BJ (cell line): ENCODE data around the gene UST. TPM values are rescaled to one million over a fixed set of nuclear protein-coding genes. Genes with fewer than 3 reads are reported as not detected.

Experiments used
- CTCF ChIA-PET: fragments of 350-600 bp; formaldehyde crosslinking; extraction: SDS; loops from one replicate; lab custom pipeline; 2021; ENCODE audit warnings: antibody characterized with exemption, inconsistent platforms; lab: Yijun Ruan, JAX
- POLR2A ChIA-PET: fragments of 300-600 bp; sonication (Branson Sonifier 250); formaldehyde crosslinking; extraction: SDS; loops from one replicate; lab custom pipeline; 2021; ENCODE audit warnings: antibody characterized with exemption; lab: Charles Lee
- DNase-seq: peaks from one replicate; pipeline ENCODE4 v3.0.0-alpha.2; 2011; ENCODE audit warnings: low read depth
- H3K27me3 ChIP-seq: 2 replicates; pipeline ENCODE4 v1.6.0; 2011; ENCODE audit warnings: low read length; ENCODE audit not compliant: control insufficient read depth, insufficient read depth
- H3K36me3 ChIP-seq: 2 replicates; pipeline ENCODE4 v1.5.1; 2011; ENCODE audit warnings: low read length; ENCODE audit not compliant: control insufficient read depth, insufficient read depth
- H3K4me3 ChIP-seq: 2 replicates; pipeline ENCODE4 v1.5.1; 2011; ENCODE audit warnings: low read depth, mild to moderate bottlenecking, control low read depth, low read length
- polyA plus RNA-seq: library from polyadenylated mRNA; depleted of rRNA; stranded (reverse); fragments of >200 nt; gene quantifications from 2 replicates; pipeline ENCODE4 v1.2.3, GENCODE V29; 2011
- TF ChIP-seq, protein P1 (sequence below): IDR thresholded peaks from 2 replicates; pipeline ENCODE4 v1.5.1; 2011; ENCODE audit warnings: low read depth, mild to moderate bottlenecking, control low read depth, inconsistent platforms, low read length, moderate library complexity; ENCODE audit not compliant: insufficient read depth

The UST gene
- polyA plus RNA-seq, 1 experiment: 6.8 TPM

DNA sequence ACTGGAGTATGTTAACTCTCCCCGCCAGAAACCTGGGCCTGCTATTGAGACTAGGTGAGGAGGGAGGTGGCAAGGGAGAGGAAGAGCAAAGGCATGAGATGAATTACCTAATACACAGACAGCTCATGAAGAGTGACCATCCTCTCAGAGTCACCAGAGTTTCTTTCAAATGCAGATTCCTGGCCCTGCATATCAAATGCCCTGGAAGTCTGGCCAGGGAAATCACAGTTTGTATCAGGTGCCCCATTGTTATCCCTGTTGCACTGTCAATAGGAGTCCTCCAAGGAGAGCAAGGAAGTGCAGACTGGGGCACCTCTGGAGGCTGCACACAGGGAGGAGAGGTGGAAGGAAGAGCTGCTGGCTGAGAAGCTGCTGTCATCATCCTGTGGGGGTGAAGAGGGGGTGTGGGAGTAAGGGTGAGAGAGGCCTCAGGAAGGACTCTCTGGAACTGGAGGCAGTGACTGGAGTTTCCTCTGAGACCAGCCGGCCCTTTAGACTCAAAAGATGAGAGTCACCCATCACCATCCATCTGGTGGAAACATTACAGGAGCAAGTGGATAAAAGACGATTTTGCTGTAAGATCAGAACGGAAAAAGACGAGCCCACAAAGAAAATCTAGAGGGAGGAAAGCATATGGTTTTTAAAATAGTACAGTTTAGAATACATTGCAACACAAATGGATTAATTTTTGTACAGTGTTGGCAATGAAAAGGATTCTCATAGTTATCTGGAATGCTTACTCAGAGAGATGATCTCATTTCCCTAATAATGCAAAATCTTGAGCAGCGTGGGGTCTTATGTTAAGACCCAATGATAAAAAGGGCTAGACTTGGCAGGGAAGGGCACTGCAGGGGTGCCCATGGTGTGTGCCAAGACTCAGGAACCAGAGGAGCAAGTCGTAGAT is 268.1 kb downstream of the UST start:
- H3K27me3 ChIP-seq: no peaks in the 10 kb centered on the region
- CTCF ChIA-PET: interaction anchor here (0.6 to 3.8 kb wide), 3 partner anchors 12 to 437 kb away, joined by 3 to 22 read pairs (median 3); no protein-coding TSS in a partner anchor
- no peak for DNase-seq
- POLR2A ChIA-PET: no interaction called here
- no peaks in the 10 kb centered on the region; the same call in 1 of the 2 replicates for H3K36me3 ChIP-seq
- TF ChIP-seq, protein P1, sequence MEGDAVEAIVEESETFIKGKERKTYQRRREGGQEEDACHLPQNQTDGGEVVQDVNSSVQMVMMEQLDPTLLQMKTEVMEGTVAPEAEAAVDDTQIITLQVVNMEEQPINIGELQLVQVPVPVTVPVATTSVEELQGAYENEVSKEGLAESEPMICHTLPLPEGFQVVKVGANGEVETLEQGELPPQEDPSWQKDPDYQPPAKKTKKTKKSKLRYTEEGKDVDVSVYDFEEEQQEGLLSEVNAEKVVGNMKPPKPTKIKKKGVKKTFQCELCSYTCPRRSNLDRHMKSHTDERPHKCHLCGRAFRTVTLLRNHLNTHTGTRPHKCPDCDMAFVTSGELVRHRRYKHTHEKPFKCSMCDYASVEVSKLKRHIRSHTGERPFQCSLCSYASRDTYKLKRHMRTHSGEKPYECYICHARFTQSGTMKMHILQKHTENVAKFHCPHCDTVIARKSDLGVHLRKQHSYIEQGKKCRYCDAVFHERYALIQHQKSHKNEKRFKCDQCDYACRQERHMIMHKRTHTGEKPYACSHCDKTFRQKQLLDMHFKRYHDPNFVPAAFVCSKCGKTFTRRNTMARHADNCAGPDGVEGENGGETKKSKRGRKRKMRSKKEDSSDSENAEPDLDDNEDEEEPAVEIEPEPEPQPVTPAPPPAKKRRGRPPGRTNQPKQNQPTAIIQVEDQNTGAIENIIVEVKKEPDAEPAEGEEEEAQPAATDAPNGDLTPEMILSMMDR: no peak
- no peak overlapping the region for H3K4me3 ChIP-seq

DNA sequence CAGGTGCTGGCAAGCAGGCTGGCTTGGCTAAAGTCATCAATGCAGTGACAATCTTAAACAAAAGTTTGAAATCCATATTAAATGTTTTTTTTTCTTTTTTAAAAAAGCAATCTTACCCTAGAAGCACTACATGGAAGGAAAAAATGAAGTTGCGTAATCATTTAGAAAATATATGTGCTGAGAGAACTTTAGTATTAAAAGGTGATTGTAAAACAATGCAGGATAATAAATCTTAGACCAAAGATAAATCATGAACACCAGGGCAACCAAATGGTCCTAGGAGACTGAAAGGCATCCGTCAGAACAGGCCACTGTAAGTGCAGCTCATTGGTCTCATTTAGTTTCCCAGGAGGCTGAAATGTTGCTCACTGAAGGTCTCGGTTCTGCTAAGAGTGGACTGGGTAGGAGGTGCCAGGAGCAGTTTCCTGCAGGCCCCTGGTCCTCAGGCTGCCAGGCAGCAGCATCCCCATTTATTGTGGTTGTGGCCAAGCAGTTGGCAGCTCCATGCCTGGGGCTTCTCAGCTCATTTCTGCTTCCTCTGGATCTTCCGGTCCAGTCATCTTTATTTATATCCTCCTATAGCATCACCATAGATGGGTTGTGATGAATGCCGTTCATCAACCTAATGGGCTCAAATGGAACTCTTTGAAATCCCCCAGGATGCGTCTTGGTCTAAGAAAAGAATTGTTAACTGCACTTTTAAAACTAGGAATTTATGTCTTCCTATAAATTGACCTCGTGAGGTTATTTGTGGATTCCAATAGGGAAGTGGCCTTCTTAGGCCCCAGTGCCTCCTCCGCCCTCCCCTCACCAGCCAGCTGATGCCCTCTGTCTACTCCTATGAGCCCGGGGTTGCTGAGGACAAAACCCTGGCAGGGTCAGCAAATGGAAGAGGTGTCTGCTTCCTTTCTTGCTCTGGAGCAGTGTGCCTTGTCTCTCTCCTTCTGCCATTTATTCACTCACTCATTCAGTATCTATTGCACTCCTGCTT is 269.0 kb downstream of the UST start:
- Histone ChIP-seq H3K27me3 (no peaks in the 10 kb centered on the region), H3K36me3 (no peaks in the 10 kb centered on the region; the same call in 1 of the 2 replicates), H3K4me3 (no peak overlapping the region)
- TF ChIP-seq, protein P1: no peak
- ChIA-PET POLR2A (no interaction called here), CTCF (interaction anchor here (1.1 to 3.8 kb wide), 2 partner anchors 11 to 438 kb away, joined by 3 to 22 read pairs; no protein-coding TSS in a partner anchor)
- no peak for DNase-seq

DNA sequence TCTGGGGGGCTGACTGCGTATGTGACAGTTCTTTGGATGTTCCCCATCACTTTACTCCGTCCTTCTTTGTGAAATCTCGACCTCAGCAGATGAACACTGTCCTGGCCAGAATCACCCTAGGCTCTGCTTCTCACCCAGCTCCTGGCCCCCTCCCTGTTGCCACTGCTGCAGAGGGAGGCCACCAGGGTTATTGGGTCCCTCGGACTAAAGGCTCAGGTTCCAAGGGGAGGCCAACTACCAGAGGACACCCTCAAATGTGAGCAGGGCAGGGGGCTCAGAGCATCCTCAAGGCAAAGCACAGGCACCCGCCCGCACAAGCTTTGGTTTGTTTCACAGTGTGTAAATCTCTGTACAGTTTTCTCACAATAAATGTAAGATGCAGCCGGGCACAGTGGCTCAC is 269.9 kb downstream of the UST start:
- no peaks in the 10 kb centered on the region for H3K27me3 ChIP-seq
- CTCF ChIA-PET: interaction anchor here (3.8 kb wide), 1 partner anchor 10 kb away, joined by 22 read pairs; no protein-coding TSS in a partner anchor

DNA sequence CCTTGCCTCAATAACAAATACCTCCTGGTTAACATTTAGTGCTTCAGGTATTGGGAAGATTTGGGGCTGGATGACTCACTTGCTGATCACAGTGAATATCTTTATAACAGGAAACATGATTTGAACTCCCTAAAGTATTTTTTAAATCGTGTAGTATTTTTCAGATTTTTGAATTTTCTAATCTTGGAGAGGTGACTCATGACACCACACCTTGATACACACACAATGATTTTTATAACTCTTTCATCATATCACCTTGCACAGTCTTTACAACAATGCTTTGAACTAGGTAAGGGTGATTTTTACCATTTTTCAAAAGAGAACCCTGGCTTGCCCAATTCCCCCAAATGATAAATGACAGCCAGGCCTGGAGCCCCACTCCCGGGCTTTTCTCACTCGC is 273.5 kb downstream of the UST start:
- CTCF ChIA-PET: interaction anchor here (1.1 kb wide), 1 partner anchor 22 kb away, joined by 3 read pairs; no protein-coding TSS in a partner anchor
- H3K4me3 ChIP-seq: no peak overlapping the region
- H3K27me3 ChIP-seq: peaks cover 1% of the 10 kb centered on the region; the same call in 1 of the 2 replicates
- TF ChIP-seq, protein P1: no peak
- no peak for DNase-seq
- POLR2A ChIA-PET: no interaction called here
- H3K36me3 ChIP-seq: peaks cover 2% of the 10 kb centered on the region

More for the DNA sequence above, 269.9 kb downstream of the UST start:
- TF ChIP-seq, protein P1: no peak
- no peak for DNase-seq
- POLR2A ChIA-PET: no interaction called here
- no peaks in the 10 kb centered on the region; the same call in 1 of the 2 replicates for H3K36me3 ChIP-seq
- H3K4me3 ChIP-seq: no peak overlapping the region
